CD4-positive, alpha-beta T cell (primary cell): ENCODE measurements around the gene CCNL1. TPM values are rescaled to one million over a fixed set of nuclear protein-coding genes. Genes with fewer than 3 reads are reported as not detected.

Source experiments
- ATAC-seq: fragments of 200-7000 bp; cut with Tn5 transposase; one replicate; pipeline ENCODE4 v1.10.0; 2022; ENCODE audit warnings: mild to moderate bottlenecking; ENCODE audit not compliant: poor library complexity
- CTCF ChIA-PET: fragments of 350-600 bp; sonication (Branson Sonifier 250); formaldehyde crosslinking; loops from one replicate; lab custom pipeline; 2021; ENCODE audit warnings: antibody characterized with exemption, inconsistent platforms; lab: Charles Lee
- POLR2A ChIA-PET: fragments of 350-600 bp; sonication (Branson Sonifier 250); formaldehyde crosslinking; loops from one replicate; lab custom pipeline; 2021; ENCODE audit warnings: antibody characterized with exemption, inconsistent platforms; lab: Charles Lee
- DNase-seq, 14 experiments: peaks; one replicate each; pipeline ENCODE4 v3.0.0-alpha.2; 2013 to 2020; ENCODE audit warnings: mixed read lengths in 2 of 14
- H3K27ac ChIP-seq, 2 donors: one replicate each; pipeline versions ENCODE4 v1.5.1 to v1.7.0; 2013; ENCODE audit warnings: low read length in 2 of 2, low read depth in 1 of 2, mild to moderate bottlenecking in 1 of 2
- H3K27me3 ChIP-seq, 2 experiments: 1 replicate in 1 of 2; 2 replicates in 1 of 2; pipeline versions ENCODE4 v1.6.1 to v1.7.0; 2013; ENCODE audit warnings: low read length in 2 of 2, control low read depth in 1 of 2, mild to moderate bottlenecking in 1 of 2, moderate library complexity in 1 of 2; ENCODE audit not compliant: insufficient read depth in 2 of 2, control insufficient read depth in 1 of 2
- H3K36me3 ChIP-seq: one replicate; pipeline ENCODE4 v1.6.1; 2013; ENCODE audit warnings: low read length, control low read depth; ENCODE audit not compliant: insufficient read depth
- H3K4me1 ChIP-seq: one replicate; pipeline ENCODE4 v1.6.1; 2013; ENCODE audit warnings: low read length, control low read depth; ENCODE audit not compliant: insufficient read depth
- H3K4me3 ChIP-seq: one replicate; pipeline ENCODE4 v1.5.1; 2013; ENCODE audit warnings: mild to moderate bottlenecking, low read length, moderate library complexity
- H3K9me3 ChIP-seq, 2 experiments: 1 replicate in 1 of 2; 2 replicates in 1 of 2; pipeline versions ENCODE4 v1.6.1 to v1.7.0; 2013; ENCODE audit warnings: low read length in 2 of 2, mild to moderate bottlenecking in 2 of 2, control low read depth in 1 of 2, moderate library complexity in 1 of 2; ENCODE audit not compliant: control insufficient read depth in 1 of 2, insufficient read depth in 1 of 2
- H3K27ac Mint-ChIP-seq: one replicate; pipeline ENCODE4 v1.8.0; 2020; ENCODE audit warnings: mixed read lengths
- H3K27me3 Mint-ChIP-seq: one replicate; pipeline ENCODE4 v1.8.0; 2021; ENCODE audit warnings: mixed read lengths
- H3K36me3 Mint-ChIP-seq: one replicate; pipeline ENCODE4 v1.8.0; 2021; ENCODE audit warnings: low read depth, mixed read lengths
- H3K4me1 Mint-ChIP-seq: one replicate; pipeline ENCODE4 v1.8.0; 2021; ENCODE audit warnings: low read depth, mixed read lengths
- H3K4me3 Mint-ChIP-seq: one replicate; pipeline ENCODE4 v1.8.0; 2020; ENCODE audit warnings: mild to moderate bottlenecking, mixed read lengths
- H3K9me3 Mint-ChIP-seq: one replicate; pipeline ENCODE4 v1.8.0; 2020; ENCODE audit warnings: mixed read lengths
- intact Hi-C, 2 experiments: fragments of 100-400 bp; cut with DNase I in 1 of 2; cut with micrococcal nuclease in 1 of 2; formaldehyde crosslinking; loops; one replicate each; pipeline versions ENCODE4 v1.15.1 to v1.9.0; 2023 to 2025; cut with DNase I, micrococcal nuclease
- total RNA-seq, 174 experiments: library from RNA in 2 of 174; stranded (reverse) in 2 of 174; gene quantifications; one replicate each; pipeline ENCODE4 v1.2.3 and lab custom pipeline; 2021 to 2026
- TF ChIP-seq, protein P1 (sequence below): fragments of 200-600 bp; IDR thresholded peaks from one replicate; pipeline ENCODE4 v1.8.0; 2022; ENCODE audit warnings: antibody characterized with exemption, mild to moderate bottlenecking

Gene CCNL1
- total RNA-seq, 2 experiments from 2014 or later, result 1,350 to 1,388 TPM

DNA sequence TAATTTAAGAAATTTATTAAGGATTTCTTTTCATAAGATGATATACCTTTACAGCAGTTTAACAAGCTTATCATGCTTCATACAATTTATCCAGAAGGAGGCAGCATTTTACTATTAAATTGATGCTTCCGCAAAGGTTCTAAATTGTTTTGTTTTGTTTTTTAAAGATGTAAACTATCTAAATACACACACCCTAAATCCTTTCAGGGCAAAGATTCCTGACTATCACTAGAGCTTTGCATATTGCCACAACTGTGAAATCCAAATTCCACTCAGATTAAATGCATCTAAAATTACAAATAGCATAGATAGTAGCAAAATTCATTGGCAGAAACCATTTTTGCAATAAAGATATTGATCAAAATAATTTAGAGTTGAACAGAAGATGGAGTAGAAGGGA lies 44.5 kb upstream of the CCNL1 start:
- no peak overlapping the region for H3K27ac ChIP-seq
- intact Hi-C loops, result loop anchor here in 1 of 2 experiments (5.0 kb wide), 1 partner anchor 1052 kb away; no protein-coding TSS in a partner anchor
- no peaks in the 10 kb centered on the region for H3K9me3 ChIP-seq
- no peak overlapping the region for H3K27ac Mint-ChIP-seq
- POLR2A ChIA-PET, result interaction anchor here (0.6 to 1.0 kb wide), 2 partner anchors 29 to 1274 kb away, joined by 3 to 5 read pairs; no protein-coding TSS in a partner anchor
- TF ChIP-seq, protein P1, sequence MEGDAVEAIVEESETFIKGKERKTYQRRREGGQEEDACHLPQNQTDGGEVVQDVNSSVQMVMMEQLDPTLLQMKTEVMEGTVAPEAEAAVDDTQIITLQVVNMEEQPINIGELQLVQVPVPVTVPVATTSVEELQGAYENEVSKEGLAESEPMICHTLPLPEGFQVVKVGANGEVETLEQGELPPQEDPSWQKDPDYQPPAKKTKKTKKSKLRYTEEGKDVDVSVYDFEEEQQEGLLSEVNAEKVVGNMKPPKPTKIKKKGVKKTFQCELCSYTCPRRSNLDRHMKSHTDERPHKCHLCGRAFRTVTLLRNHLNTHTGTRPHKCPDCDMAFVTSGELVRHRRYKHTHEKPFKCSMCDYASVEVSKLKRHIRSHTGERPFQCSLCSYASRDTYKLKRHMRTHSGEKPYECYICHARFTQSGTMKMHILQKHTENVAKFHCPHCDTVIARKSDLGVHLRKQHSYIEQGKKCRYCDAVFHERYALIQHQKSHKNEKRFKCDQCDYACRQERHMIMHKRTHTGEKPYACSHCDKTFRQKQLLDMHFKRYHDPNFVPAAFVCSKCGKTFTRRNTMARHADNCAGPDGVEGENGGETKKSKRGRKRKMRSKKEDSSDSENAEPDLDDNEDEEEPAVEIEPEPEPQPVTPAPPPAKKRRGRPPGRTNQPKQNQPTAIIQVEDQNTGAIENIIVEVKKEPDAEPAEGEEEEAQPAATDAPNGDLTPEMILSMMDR, result no peak
- H3K36me3 Mint-ChIP-seq, result no peaks in the 10 kb centered on the region
- no peak overlapping the region for H3K4me3 Mint-ChIP-seq
- no peaks in the 10 kb centered on the region for H3K27me3 ChIP-seq
- ATAC-seq (no peak), DNase-seq (no peak)
- H3K27me3 Mint-ChIP-seq, result no peaks in the 10 kb centered on the region
- CTCF ChIA-PET, result no interaction called here
- H3K4me3 ChIP-seq, result no peak overlapping the region
- no peaks in the 10 kb centered on the region for H3K4me1 ChIP-seq
- H3K9me3 Mint-ChIP-seq, result no peaks in the 10 kb centered on the region
- peaks cover 5% of the 10 kb centered on the region for H3K4me1 Mint-ChIP-seq
- peaks cover under 1% of the 10 kb centered on the region for H3K36me3 ChIP-seq

DNA sequence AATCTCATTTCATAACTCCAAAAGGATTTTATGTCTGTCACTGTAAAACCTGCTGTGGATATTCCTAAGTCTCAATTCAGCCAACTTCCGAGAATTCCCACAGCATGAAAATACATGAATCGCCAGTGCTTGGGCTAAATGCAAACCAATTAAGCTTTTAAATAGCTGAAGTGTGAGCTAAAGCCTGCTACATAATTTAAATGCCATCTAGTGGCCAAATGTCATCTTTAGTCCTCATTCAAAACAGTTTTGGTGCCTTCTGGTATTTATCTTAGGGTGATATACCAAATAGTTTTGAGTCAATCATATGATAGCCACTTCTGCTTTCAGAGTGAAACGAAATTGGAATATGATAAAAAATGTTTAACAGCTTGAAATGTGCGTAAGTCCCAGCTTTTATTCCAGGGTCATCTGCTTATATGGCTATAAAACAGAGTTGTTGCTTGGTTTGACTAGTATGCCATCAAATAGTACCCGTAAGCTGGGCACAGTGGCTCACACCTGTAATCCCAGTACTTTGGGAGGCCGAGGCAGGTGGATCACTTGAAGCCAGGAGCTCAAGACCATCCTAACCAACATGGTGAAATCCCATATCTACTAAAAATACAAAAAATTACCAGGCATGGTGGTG lies 41.8 kb upstream of the CCNL1 start:
- Histone ChIP-seq H3K36me3 (no peaks in the 10 kb centered on the region), H3K27ac (no peak overlapping the region), H3K4me1 (no peaks in the 10 kb centered on the region), H3K27me3 (no peaks in the 10 kb centered on the region), H3K9me3 (peaks cover under 1 to 4% of the 10 kb centered on the region in 2 experiments), H3K4me3 (no peak overlapping the region)
- no peak overlapping the region for H3K27ac Mint-ChIP-seq
- H3K4me3 Mint-ChIP-seq, result no peak overlapping the region
- H3K9me3 Mint-ChIP-seq, result no peaks in the 10 kb centered on the region
- POLR2A ChIA-PET, result interaction anchor here (1.1 to 1.8 kb wide), 2 partner anchors 27 to 42 kb away, joined by 16 to 18 read pairs; partner anchors contain the start of gene CCNL1
- TF ChIP-seq, protein P1, result peak; percentile 67
- H3K36me3 Mint-ChIP-seq, result peaks cover 6% of the 10 kb centered on the region
- ATAC-seq (no peak), DNase-seq (peak in 3 of 14 experiments; percentile 34 to 57 (median 56))
- no peaks in the 10 kb centered on the region for H3K27me3 Mint-ChIP-seq
- H3K4me1 Mint-ChIP-seq, result peaks cover 5% of the 10 kb centered on the region
- intact Hi-C loops, result loop anchor here (1.0 to 5.0 kb wide), 3 partner anchors 25 to 1049 kb away; no protein-coding TSS in a partner anchor
- CTCF ChIA-PET, result interaction anchor here (0.5 to 1.5 kb wide), 6 partner anchors 23 to 64 kb away, joined by 3 to 6 read pairs (median 3); no protein-coding TSS in a partner anchor

DNA sequence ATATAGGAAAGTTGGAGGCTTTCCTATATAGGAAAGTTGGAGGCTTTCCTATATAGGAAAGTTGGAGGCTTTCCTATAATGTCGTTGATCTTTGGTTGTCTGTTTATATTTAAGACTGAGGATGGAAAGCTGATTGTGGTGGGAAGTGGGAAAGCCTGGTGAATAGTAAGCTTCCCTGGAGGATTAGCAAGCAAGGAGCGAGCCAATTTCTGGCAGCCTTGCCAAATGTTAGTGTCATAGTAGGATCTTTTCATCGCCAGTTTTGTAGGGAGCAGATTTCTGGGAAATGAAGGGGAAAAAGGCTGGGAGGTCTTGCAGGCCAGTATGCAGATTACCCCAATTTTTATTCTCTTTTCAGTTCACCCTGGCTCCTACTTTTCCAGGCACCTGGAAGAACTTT lies 39.9 kb upstream of the CCNL1 start:
- H3K4me1 ChIP-seq, result no peaks in the 10 kb centered on the region
- H3K27me3 Mint-ChIP-seq, result no peaks in the 10 kb centered on the region
- H3K36me3 Mint-ChIP-seq, result peaks cover 20% of the 10 kb centered on the region
- H3K9me3 Mint-ChIP-seq, result peaks cover 11% of the 10 kb centered on the region
- H3K27me3 ChIP-seq, result no peaks in the 10 kb centered on the region
- ATAC-seq, result no peak
- no peaks in the 10 kb centered on the region for H3K36me3 ChIP-seq
- peaks cover 4 to 17% of the 10 kb centered on the region in 2 experiments for H3K9me3 ChIP-seq
- no peak overlapping the region for H3K27ac Mint-ChIP-seq
- POLR2A ChIA-PET, result no interaction called here
- peaks cover 5% of the 10 kb centered on the region for H3K4me1 Mint-ChIP-seq
- H3K27ac ChIP-seq, result no peak overlapping the region
- TF ChIP-seq, protein P1, result no peak
- intact Hi-C loops, result loop anchor here in 1 of 2 experiments (5.0 kb wide), 1 partner anchor 1048 kb away; no protein-coding TSS in a partner anchor
- no peak overlapping the region for H3K4me3 ChIP-seq
- no peak for DNase-seq
- CTCF ChIA-PET, result no interaction called here
- no peak overlapping the region for H3K4me3 Mint-ChIP-seq
